Activated CD8-positive, alpha-beta memory T cell treated with anti-CD3 and anti-CD28 coated beads for 4 hours (primary cell): ENCODE data around the gene YLPM1.
A peak's percentile ranks its signal among the peaks of the same experiment; 100 is the strongest.

ENCODE experiments used
- DNase-seq, 2 donors: peaks; one replicate each; pipeline ENCODE4 v3.0.0-alpha.2; 2020; ENCODE audit warnings: low read depth in 2 of 2

Gene YLPM1

GRCh38 chr14:74871819-74872218, 108.7 kb downstream of the YLPM1 start:
- DNase-seq, result no peak

- no peak for DNase-seq
These were observed 112.1 kb downstream of the YLPM1 start for GRCh38 chr14:74875204-74875603.

- DNase-seq, result no peak
These were observed 113.1 kb downstream of the YLPM1 start, which contains the start of gene PROX2 for GRCh38 chr14:74875941-74876913. Gene PROX2, minus strand, starts transcription at chr14:74876145. Its CDS starts 12,311 bp downstream, at chr14:74863834.

GRCh38 chr14:74879427-74880182, 116.5 kb downstream of the YLPM1 start:
- no peak for DNase-seq

GRCh38 chr14:74881431-74882102, 118.5 kb downstream of the YLPM1 start, which contains the start of gene DLST:
Gene DLST, plus strand, starts transcription at chr14:74881916. Its CDS starts 38 bp downstream, at chr14:74881954.
- peak; percentile 70 to 71 for DNase-seq

GRCh38 chr14:74882103-74882920, 119.2 kb downstream of the YLPM1 start:
- DNase-seq, result no peak
